HG03175 (cell line): ENCODE results near the gene LDB2.
"Not testable (repeated sequence)": the region's sequence is repeated elsewhere in the genome, so short reads cannot be mapped to it uniquely, and the experiment has no call there.

Experiments used
- ATAC-seq: cut with Tn5 transposase; IDR thresholded peaks from one replicate; pipeline ENCODE4 v1.9.1; 2021; ENCODE audit warnings: mild to moderate bottlenecking, moderate library complexity; ENCODE audit not compliant: unreplicated experiment

Gene LDB2

DNA sequence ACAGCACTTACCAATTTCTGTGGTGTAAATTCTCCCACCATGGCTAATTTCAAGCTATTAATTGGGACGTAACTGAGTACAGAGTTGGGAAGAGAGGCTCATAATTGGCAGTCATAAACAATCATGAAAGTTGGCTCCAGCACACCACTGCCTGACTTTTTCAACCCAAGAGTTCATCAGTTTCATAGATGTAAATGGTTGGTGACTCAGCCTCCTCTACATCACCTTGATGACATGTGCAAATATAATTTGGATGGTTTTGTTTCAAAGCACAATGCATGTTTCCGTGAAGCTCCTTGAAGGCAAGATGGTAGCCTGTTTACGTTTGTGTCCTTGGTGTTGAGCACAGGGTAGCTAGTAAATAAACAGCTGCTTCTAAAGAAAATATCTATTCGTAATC lies 235.1 kb downstream of the LDB2 start:
- no peak for ATAC-seq

- no peak for ATAC-seq
These were observed 236.6 kb downstream of the LDB2 start for GRCh38 chr4:16661813-16662212.

GRCh38 chr4:16660656-16661055 lies 237.8 kb downstream of the LDB2 start:
- ATAC-seq: no peak

DNA sequence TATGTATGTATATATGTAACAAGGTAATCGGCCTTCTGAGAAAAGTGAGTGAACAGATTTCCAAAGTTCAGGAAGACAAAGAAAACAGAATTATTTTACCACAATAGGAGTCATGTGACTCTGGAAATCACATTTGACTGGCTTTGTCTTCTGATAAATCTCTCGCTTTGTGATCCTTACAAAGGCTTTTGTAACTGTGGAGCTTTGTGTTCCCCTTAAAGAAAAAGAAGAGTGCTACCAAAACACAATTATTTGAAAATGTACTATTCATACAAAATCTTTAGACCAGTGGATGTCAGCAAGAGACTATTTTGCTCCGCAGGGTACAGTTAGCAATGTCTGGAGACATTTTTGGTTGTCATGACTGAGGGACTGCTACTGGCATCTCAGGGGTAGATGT lies 238.8 kb downstream of the LDB2 start:
- ATAC-seq: no peak

DNA sequence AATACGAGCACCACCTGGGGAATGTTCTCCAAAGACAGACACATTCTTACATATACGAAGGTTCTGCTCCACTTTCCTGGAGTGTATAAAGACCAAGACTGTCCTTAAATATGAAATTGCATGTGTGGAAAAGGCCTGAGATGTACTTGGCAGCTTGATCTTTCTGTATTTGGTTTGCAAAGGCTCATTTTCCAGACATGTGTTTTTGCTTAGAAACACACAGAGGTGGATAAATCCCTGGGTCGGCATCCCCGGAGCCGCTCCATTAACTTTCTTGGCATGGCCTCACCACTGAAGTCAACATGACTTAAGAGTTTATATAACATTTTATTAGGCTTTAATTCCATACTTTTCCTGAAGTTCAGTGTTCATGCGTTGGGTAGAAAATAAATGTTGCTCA lies 239.4 kb downstream of the LDB2 start:
- no peak for ATAC-seq

DNA sequence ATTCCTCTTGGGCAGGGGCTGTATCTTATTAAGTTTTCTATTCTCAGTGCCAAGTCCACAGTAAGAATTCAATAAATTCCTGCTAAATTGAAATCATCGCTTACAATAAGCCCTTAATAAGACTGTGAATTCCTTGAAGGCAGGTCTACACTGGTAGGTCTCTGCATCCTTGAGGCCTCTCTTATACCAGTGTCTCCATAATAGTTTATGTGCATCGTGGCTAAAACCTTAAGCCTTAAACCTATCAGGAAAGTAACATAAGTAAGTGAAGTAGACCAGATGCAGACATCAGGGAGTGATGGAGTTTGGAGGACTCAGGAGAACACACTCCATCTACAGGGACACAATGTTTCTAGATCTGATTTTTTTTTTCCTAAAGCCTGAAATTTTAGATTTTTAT lies 240.3 kb downstream of the LDB2 start:
- no peak for ATAC-seq

GRCh38 chr4:16655111-16655510 lies 243.3 kb downstream of the LDB2 start:
- ATAC-seq: no peak

DNA sequence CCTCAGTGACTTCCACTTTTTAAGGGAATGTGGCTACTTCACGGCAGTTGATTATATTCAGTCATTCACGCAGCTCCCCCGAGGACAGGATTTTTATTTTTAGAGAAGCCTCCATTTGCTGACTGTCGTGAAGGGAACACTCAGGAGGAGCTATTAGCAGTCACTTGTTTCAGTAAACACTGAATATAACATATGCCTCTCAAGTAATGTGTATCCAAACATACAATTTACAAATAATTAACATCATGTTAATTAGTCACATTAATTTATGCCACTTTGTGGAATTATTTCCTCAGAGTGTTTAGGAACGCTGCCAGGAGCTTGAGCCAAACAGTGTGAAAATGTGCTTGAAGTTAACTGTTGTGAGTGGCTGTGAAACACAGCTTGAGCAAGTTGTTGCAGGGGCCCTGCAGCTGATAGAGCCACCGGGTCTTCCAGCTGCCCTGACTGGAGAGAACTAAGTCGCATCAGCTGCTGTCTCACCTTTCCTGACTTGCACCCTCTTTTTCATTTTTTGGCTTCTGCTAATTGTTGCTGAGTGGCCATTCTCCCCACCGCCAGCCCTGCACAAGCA lies 245.6 kb downstream of the LDB2 start:
- ATAC-seq: no peak

- ATAC-seq: no peak
These were observed 252.0 kb downstream of the LDB2 start for GRCh38 chr4:16646459-16646858.

- no peak for ATAC-seq
These were observed 254.6 kb downstream of the LDB2 start for GRCh38 chr4:16643893-16644292.

GRCh38 chr4:16642897-16643296 lies 255.5 kb downstream of the LDB2 start:
- ATAC-seq: no peak

GRCh38 chr4:16641971-16642370 lies 256.5 kb downstream of the LDB2 start:
- no peak for ATAC-seq

- no peak for ATAC-seq
These were observed 261.4 kb downstream of the LDB2 start for GRCh38 chr4:16636912-16637630.

GRCh38 chr4:16636304-16636703 lies 262.1 kb downstream of the LDB2 start:
- ATAC-seq: no peak

DNA sequence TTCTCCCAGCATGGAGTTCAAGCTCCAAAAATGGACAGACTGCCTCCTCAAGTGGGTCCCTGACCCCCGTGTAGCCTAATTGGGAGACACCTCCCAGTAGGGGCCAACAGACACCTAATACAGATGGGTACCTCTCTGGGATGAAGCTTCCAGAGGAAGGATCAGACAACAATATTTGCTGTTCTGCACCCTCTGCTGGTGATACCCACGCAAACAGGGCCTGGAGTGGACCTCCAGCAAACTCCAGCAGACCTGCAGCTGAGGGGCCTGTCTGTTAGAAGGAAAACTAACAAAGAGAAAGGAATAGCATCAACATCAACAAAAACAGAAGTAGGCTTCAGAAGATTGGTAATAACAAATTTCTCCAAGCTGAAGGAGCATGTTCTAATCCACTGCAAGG lies 269.2 kb downstream of the LDB2 start:
- not testable (repeated sequence) for ATAC-seq

GRCh38 chr4:16628835-16629234 lies 269.6 kb downstream of the LDB2 start:
- not testable (repeated sequence) for ATAC-seq

DNA sequence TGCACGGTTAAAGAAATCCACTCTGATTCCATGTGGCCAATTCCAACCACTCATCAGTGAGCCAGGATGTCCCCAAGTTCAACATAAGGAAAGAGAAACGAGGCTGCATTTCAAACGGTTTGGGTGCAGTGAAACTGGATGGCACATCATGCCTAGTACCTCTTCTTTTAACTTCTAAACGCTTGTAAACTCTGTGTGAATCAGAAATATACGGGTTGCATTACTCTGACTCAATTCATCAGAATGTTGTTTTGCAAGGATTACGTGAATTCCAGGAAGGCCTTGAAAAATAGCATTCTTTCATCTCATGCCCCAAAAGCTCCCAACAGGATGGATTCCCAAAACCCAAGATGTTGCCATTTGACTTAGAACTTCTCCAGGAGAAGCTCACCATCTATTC lies 270.4 kb downstream of the LDB2 start:
- no peak for ATAC-seq

- no peak for ATAC-seq
These were observed 271.5 kb downstream of the LDB2 start for GRCh38 chr4:16626945-16627344.

GRCh38 chr4:16622826-16623225 lies 275.6 kb downstream of the LDB2 start:
- no peak for ATAC-seq

GRCh38 chr4:16617435-16617834 lies 281.0 kb downstream of the LDB2 start:
- ATAC-seq: no peak

- ATAC-seq: no peak
These were observed 281.4 kb downstream of the LDB2 start for GRCh38 chr4:16617011-16617410.

DNA sequence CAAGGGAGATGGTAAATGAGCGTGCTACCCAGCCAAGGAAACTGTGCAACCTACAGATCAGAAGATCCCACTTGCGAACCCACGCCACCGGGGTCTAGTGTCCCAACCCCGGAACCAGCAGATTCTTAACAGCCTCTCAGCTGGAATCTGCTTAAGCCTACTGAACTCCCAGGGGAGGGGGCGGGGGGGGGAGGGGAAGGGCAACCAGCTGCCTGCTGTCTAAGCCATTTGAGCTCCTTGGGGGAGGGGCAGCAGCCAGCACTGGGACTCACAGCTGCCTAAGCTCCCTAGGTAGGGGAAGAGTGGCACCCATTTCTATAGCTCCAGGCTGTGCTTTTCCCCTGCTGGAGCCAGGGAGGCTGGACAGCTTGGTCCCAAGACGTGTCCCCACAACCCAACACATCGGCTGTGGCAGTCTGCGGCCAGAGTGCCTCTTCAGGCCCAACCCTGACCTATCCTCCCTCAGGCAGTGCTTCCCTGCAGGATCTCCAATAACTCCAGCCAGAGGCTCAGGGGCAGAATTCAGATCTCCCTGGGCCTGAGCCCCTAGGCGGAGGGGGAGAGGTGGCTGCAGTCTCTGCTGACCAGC lies 289.2 kb downstream of the LDB2 start:
- ATAC-seq: no peak
